ENCODE data around the gene CDK19.

CDK19 gene

DNA sequence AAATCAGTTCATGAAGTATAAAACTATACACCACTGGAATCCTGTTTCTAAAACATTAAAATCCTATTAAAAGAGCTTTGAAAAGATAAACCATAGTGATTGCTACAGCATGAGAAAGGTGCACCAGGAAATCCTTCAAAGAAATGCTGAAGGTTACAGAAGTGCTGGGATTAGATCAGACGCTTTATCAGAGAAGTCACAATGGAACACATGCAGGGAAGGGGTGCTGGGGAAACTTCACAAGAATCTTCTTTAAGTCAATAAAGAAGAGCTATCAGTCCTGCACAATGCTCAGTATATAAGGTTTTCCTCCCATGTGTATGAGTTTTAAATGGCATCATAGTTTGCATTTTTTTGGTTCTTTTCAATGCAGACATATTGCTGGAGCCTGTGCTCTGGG, 201.2 kb downstream of the CDK19 start (continued):
- TF ChIP-seq CSDC2 (CRISPR knock-in tag; IDR thresholded peaks at IDR 0.05) (no peak), ARNTL (CRISPR knock-in tag; IDR thresholded peaks at IDR 0.05; ENCODE audit: borderline replicate concordance, low read depth) (no peak), ZNF70 (CRISPR knock-in tag; IDR thresholded peaks at IDR 0.05) (no peak)

DNA sequence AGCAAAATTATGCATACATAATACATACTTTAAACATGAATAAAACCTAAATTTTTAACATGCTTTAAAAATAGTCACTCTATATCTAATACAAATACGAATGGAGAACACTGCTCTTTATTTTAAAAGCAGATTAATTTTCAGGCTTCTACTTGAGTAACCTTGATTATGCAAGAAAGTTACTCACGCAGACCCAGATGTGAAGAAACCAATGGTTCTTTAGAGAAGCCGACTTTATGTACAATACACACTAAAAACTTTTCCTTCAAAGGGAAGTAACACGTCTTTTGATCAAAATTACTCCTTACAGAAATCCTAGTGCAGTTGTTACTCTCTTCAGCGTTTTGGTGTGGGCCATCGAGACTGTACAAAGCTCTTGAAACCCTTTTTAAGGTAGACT, 201.9 kb downstream of the CDK19 start:
- ATAC-seq = no peak
- no peak for TF ChIP-seq OSR1 (CRISPR knock-in tag; IDR thresholded peaks at IDR 0.05)
- TF ChIP-seq TCF4 (CRISPR knock-in tag; IDR thresholded peaks at IDR 0.05; ENCODE audit: borderline replicate concordance) = no peak
- TF ChIP-seq ZFP30 (CRISPR knock-in tag; IDR thresholded peaks at IDR 0.05) = no peak
- no peak for TF ChIP-seq ZNF70 (CRISPR knock-in tag; IDR thresholded peaks at IDR 0.05)
- no peak for TF ChIP-seq ISL1 (CRISPR knock-in tag; IDR thresholded peaks at IDR 0.05)
- no peak for TF ChIP-seq PPARA (CRISPR knock-in tag; IDR thresholded peaks at IDR 0.05; ENCODE audit: borderline replicate concordance)
- TF ChIP-seq TOX (CRISPR knock-in tag; IDR thresholded peaks at IDR 0.05; ENCODE audit: borderline replicate concordance) = no peak
- TF ChIP-seq GLIS3 (CRISPR knock-in tag; IDR thresholded peaks at IDR 0.05) = no peak
- TF ChIP-seq, protein P1, sequence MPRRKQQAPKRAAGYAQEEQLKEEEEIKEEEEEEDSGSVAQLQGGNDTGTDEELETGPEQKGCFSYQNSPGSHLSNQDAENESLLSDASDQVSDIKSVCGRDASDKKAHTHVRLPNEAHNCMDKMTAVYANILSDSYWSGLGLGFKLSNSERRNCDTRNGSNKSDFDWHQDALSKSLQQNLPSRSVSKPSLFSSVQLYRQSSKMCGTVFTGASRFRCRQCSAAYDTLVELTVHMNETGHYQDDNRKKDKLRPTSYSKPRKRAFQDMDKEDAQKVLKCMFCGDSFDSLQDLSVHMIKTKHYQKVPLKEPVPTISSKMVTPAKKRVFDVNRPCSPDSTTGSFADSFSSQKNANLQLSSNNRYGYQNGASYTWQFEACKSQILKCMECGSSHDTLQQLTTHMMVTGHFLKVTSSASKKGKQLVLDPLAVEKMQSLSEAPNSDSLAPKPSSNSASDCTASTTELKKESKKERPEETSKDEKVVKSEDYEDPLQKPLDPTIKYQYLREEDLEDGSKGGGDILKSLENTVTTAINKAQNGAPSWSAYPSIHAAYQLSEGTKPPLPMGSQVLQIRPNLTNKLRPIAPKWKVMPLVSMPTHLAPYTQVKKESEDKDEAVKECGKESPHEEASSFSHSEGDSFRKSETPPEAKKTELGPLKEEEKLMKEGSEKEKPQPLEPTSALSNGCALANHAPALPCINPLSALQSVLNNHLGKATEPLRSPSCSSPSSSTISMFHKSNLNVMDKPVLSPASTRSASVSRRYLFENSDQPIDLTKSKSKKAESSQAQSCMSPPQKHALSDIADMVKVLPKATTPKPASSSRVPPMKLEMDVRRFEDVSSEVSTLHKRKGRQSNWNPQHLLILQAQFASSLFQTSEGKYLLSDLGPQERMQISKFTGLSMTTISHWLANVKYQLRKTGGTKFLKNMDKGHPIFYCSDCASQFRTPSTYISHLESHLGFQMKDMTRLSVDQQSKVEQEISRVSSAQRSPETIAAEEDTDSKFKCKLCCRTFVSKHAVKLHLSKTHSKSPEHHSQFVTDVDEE (CRISPR knock-in tag; IDR thresholded peaks at IDR 0.05) = no peak
- TF ChIP-seq, protein P2, sequence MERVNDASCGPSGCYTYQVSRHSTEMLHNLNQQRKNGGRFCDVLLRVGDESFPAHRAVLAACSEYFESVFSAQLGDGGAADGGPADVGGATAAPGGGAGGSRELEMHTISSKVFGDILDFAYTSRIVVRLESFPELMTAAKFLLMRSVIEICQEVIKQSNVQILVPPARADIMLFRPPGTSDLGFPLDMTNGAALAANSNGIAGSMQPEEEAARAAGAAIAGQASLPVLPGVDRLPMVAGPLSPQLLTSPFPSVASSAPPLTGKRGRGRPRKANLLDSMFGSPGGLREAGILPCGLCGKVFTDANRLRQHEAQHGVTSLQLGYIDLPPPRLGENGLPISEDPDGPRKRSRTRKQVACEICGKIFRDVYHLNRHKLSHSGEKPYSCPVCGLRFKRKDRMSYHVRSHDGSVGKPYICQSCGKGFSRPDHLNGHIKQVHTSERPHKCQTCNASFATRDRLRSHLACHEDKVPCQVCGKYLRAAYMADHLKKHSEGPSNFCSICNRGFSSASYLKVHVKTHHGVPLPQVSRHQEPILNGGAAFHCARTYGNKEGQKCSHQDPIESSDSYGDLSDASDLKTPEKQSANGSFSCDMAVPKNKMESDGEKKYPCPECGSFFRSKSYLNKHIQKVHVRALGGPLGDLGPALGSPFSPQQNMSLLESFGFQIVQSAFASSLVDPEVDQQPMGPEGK (CRISPR knock-in tag; IDR thresholded peaks at IDR 0.05; ENCODE audit: borderline replicate concordance) = no peak
- no peak for TF ChIP-seq RARB (CRISPR knock-in tag; IDR thresholded peaks at IDR 0.05)
- no peak for TF ChIP-seq BACH2 (CRISPR knock-in tag; IDR thresholded peaks at IDR 0.05; ENCODE audit: borderline replicate concordance)
- TF ChIP-seq, protein P3, sequence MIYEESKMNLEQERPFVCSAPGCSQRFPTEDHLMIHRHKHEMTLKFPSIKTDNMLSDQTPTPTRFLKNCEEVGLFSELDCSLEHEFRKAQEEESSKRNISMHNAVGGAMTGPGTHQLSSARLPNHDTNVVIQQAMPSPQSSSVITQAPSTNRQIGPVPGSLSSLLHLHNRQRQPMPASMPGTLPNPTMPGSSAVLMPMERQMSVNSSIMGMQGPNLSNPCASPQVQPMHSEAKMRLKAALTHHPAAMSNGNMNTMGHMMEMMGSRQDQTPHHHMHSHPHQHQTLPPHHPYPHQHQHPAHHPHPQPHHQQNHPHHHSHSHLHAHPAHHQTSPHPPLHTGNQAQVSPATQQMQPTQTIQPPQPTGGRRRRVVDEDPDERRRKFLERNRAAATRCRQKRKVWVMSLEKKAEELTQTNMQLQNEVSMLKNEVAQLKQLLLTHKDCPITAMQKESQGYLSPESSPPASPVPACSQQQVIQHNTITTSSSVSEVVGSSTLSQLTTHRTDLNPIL (CRISPR knock-in tag; IDR thresholded peaks at IDR 0.05; ENCODE audit: low read depth) = no peak
- TF ChIP-seq ESRRG (CRISPR knock-in tag; IDR thresholded peaks at IDR 0.05) = no peak
- TF ChIP-seq ZFP3 (CRISPR knock-in tag; IDR thresholded peaks at IDR 0.05) = no peak
- TF ChIP-seq, protein P4, sequence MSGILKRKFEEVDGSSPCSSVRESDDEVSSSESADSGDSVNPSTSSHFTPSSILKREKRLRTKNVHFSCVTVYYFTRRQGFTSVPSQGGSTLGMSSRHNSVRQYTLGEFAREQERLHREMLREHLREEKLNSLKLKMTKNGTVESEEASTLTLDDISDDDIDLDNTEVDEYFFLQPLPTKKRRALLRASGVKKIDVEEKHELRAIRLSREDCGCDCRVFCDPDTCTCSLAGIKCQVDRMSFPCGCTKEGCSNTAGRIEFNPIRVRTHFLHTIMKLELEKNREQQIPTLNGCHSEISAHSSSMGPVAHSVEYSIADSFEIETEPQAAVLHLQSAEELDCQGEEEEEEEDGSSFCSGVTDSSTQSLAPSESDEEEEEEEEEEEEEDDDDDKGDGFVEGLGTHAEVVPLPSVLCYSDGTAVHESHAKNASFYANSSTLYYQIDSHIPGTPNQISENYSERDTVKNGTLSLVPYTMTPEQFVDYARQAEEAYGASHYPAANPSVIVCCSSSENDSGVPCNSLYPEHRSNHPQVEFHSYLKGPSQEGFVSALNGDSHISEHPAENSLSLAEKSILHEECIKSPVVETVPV (CRISPR knock-in tag; IDR thresholded peaks at IDR 0.05) = no peak
- TF ChIP-seq ZNF8 (CRISPR knock-in tag; IDR thresholded peaks at IDR 0.05) = no peak
- TF ChIP-seq ZC3H10 (CRISPR knock-in tag; IDR thresholded peaks at IDR 0.05) = no peak

DNA sequence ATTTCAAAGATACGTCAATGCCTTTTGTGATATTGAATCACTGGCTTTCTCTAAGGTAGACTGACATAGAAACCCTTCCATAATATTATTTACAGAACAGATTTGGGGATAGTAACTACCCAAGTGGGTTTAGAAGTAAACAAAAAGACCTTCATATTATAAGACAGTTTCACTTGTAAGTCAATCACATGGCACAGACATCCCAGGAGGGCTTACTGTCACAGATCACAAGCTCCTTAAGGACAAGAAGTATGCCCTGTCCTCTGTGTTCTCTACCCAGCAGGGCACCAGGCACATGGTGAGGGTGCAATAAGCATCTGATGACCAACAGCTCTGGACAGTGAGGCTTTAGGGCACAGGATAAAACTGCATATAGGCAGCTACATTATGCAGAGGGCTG, 203.0 kb downstream of the CDK19 start:
- TF ChIP-seq, protein P4 (CRISPR knock-in tag; IDR thresholded peaks at IDR 0.05) = no peak
- TF ChIP-seq TCF4 (CRISPR knock-in tag; IDR thresholded peaks at IDR 0.05; ENCODE audit: borderline replicate concordance) (no peak), BACH2 (CRISPR knock-in tag; IDR thresholded peaks at IDR 0.05; ENCODE audit: borderline replicate concordance) (no peak), ZFP3 (CRISPR knock-in tag; IDR thresholded peaks at IDR 0.05) (no peak), PPARA (CRISPR knock-in tag; IDR thresholded peaks at IDR 0.05; ENCODE audit: borderline replicate concordance) (no peak), ZC3H10 (CRISPR knock-in tag; IDR thresholded peaks at IDR 0.05) (no peak), ARNTL (CRISPR knock-in tag; IDR thresholded peaks at IDR 0.05; ENCODE audit: borderline replicate concordance, low read depth) (no peak), ISL1 (CRISPR knock-in tag; IDR thresholded peaks at IDR 0.05) (no peak)
- TF ChIP-seq, protein P5, sequence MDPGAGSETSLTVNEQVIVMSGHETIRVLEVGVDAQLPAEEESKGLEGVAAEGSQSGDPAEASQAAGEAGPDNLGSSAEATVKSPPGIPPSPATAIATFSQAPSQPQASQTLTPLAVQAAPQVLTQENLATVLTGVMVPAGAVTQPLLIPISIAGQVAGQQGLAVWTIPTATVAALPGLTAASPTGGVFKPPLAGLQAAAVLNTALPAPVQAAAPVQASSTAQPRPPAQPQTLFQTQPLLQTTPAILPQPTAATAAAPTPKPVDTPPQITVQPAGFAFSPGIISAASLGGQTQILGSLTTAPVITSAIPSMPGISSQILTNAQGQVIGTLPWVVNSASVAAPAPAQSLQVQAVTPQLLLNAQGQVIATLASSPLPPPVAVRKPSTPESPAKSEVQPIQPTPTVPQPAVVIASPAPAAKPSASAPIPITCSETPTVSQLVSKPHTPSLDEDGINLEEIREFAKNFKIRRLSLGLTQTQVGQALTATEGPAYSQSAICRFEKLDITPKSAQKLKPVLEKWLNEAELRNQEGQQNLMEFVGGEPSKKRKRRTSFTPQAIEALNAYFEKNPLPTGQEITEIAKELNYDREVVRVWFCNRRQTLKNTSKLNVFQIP (CRISPR knock-in tag; IDR thresholded peaks at IDR 0.05; ENCODE audit: borderline replicate concordance, low read depth) = no peak
- no peak for ATAC-seq
